ENCODE measurements around the gene SPARC.

The SPARC gene

GRCh38 chr5:151617841-151618710 is 68.6 kb downstream of the SPARC start:
- DNase-seq: peak; percentile 95

- DNase-seq: no peak
Observed at GRCh38 chr5:151617383-151617840, 69.3 kb downstream of the SPARC start.

- DNase-seq: peak; percentile 38
Observed at GRCh38 chr5:151615431-151615830, 71.3 kb downstream of the SPARC start.

GRCh38 chr5:151614565-151614964 is 72.2 kb downstream of the SPARC start:
- no peak for DNase-seq

- peak; percentile 82 for DNase-seq
Observed at GRCh38 chr5:151612689-151613427, 73.9 kb downstream of the SPARC start.

- no peak for DNase-seq
Observed at GRCh38 chr5:151611127-151611775, 75.5 kb downstream of the SPARC start.

Measured in DMS53 (cell line).